M059J (cell line): Measurements from ENCODE around the gene SLC4A8. TPM values are rescaled to one million over a fixed set of nuclear protein-coding genes. Genes with fewer than 3 reads are reported as not detected.
"Not testable (repeated sequence)": the region's sequence is repeated elsewhere in the genome, so short reads cannot be mapped to it uniquely, and the experiment has no call there.

Experiments
- DNase-seq: peaks from one replicate; pipeline ENCODE4 v3.0.0-alpha.2; 2012; ENCODE audit warnings: low read depth
- total RNA-seq: library from RNA; depleted of rRNA; stranded (reverse); fragments of >200 nt; shearing (Covaris generic); gene quantifications from 2 replicates; pipeline ENCODE4 v1.2.3, GENCODE V29; 2014

The SLC4A8 gene
- total RNA-seq, 1 experiment from 2014 or later = 2.5 TPM

DNA sequence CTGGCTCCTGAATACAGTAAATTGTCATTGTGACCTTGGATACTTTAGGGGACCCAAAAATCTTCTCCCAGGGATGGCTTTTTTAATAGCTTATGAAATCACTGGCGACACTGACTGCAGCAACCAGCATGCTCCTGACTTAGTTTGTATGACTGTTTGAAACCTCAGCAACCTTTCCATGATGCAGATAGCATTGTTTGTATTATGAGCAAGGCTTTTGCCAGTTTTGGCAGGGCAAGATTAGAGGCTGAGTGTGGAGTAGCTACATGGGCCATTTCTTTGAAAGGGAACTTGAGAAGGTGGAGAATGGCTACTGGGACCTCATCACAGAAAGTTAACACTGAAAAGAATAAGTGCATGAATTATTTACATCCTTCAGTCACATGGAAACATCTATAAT, 50.9 kb downstream of the SLC4A8 start:
- no peak for DNase-seq

DNA sequence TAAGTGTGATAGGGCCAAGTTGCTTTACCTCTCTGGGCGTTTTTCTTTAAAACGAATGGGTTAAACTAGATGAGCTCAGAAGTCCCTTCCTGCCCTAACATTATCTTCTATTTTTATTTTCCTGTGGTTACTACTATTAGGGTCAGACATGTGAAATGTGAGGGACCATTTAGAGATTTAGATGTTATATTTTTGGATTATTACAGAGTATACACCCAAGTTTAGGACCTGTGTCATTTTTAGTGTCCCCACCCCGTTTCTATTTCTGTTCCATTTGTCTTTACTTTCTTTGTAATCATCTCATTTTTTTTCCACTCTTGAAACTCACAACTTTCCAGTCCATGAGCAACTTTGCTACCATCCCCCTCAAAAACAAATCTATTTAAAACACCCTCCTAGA, 56.3 kb downstream of the SLC4A8 start:
- DNase-seq = no peak

DNA sequence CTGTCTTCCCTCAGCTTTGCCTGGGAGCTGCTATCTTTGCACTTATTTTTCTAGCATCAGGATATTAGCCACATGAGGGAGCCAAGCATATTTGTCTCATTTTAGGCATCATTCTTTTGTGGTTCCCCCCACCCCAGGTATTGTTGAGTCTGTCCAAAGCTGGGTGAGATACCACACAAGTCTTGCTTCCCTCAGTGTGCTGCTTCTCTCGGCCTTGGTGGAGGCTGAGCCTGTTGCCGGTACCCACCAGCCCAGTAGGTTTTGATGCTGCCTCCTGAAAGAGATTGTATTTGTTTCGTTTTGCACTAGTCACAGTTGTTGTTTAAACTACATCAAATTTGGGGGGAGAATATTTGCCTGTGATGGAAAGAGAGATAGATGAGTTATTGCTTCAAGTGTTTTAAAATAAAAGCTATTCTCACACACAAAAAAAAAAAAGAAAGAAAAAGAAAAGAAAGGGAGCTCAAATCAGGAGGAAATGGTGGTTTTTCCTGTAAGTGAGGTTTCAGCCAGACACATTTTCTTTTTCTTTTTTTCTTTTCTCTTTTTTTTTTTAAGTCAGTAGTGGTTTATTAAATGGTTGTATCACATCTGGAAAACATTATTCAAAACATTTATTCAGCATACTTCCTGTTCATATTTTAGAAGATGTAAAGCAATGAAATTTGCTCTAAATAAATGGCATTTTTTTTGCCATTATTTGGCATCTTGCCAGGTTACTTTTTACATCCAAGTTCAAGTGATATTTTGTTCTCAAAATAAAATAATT, 58.5 kb downstream of the SLC4A8 start:
- no peak for DNase-seq

DNA sequence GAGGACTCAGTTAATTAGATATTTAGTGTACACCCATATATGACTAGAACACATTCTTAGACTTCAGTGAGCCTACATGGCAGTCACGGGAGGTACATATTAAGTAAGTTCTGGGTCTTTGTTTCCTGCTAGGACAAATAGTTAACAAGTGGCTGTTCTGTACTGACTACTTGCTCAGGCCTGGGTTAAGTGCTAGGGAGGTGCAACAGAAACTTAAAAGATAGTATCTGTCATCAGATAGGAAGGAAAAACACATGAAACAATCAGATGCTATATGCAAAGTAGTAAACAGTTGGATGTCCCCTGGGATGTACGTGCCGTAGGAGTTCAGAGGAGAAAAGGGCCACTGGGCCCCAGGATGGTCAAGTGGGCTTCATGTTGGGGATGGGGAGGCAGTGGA, 59.5 kb downstream of the SLC4A8 start:
- DNase-seq = no peak

DNA sequence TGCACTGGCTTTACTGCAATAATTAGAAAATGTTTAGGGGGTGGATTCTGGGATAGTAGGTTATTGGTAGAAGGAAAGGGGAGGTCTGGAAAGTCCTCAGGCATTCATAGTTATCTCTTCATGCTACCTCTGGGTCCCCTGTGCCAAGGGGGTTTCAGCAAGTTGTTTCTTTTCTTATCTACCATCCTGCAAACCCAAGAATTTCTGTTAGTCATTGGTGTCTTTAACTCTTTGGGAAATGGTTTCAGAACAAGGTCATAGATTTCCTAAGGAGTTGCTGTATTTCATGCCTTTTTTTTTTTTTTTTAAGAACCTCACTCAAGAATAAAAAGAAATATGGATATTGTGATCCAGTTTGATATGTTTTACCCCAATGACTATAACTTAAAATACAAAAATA, 63.6 kb downstream of the SLC4A8 start:
- DNase-seq = no peak

DNA sequence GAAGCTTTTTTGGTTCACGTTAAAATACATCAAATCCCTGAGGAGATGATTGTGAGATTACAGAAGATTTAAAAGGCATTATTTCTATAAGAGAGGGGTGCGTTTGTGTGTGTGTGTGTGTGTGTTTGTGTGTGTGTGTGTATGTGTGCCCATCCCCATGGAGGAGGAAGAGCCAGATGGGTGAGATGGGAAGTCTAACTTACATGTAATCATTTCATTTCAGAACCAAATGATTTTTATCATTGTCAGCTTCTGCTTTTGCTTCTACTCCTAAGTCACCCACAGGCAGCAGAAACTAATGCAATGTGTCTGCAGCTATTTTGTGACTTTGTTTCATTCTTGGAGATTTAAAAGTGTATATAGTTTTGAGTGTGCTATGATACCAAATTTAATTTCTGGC, 68.7 kb downstream of the SLC4A8 start:
- DNase-seq = no peak

DNA sequence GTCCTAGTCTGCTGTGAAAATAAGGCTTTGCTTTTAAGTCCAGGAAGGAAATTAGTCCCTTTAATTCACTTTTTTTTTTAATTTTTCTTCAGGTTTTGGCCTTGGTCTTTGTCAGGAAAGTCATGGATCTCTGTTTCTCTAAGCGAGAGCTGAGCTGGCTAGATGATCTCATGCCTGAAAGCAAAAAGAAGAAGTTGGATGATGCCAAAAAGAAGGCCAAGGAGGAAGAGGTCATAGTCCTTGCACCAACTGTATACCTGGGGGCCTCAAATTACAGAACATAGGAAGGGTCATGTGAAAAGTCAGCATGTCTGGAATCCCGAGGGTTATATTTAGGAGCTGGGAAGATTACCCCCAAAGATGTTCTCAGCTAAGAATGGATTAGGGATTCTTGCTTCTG, 72.3 kb downstream of the SLC4A8 start:
- no peak for DNase-seq

DNA sequence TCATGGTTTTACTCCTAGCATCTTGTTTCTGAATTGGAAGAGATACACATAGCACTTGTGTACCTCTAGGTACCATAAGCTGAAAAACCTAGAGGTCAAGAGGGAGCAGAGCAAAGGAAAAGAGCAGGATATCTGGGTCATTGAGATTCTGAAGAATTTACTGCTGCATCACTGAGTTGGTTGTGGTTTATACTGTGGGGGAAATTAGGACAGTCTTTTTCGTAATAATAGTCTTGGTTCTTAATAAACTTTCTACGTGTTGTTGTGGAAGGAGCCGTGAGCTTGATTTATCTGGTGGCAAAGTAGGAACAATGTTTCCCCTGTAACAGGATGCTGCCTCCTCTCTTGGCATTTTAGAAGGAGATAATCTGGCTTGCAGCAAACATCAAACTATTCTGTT, 80.2 kb downstream of the SLC4A8 start:
- no peak for DNase-seq

DNA sequence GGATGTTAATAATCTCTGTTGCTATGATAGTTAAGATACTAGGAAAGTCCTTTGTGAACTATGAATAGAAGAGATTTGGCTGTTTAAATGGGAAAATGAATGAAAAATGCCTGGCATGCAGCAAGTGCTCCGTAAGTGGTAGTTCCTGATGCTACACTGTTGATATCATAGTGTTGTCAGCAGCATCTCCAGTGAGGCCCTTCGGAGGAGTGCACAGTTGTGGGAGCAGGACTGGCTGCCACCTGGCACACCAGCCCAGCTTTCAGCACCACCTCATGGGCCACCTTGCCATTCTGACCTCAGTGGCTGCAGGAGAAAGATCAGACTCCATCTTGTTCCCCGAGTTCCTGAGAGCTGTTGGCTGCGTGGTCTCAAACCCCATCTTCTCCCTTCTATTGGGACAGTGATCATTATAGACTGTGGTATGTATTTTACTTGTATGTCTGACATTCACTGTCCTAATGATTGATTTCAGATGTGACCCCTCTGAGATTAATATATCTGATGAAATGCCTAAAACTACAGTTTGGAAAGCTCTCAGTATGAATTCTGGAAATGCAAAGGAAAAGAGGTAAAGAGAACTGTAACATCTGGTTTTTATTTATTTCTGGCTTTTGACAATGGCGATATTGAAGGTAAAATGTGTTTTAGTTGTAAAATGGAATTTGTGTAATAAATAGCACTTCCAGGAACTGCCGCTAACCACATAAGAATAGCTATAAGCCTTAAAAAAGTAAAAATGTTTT, 80.9 kb downstream of the SLC4A8 start:
- DNase-seq = no peak

DNA sequence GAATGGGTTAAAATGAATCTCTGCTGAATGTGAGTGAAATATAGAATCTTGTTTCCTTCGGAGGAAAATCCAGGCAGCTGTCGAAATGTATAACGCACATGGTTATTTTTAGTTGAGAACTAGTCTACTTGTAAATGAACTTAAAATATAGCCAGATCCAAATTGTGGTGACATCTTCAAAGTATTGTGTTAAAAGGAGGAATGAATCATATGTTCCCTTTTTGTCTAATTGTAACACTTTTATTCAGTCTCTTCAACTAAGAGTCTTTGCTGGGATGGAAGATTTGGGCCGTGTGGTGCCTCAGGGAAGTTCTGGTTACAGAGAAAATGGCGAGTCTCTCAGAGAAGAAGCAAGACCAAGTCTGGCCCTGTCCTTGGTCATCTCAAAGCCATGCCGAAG, 82.5 kb downstream of the SLC4A8 start:
- DNase-seq = no peak

DNA sequence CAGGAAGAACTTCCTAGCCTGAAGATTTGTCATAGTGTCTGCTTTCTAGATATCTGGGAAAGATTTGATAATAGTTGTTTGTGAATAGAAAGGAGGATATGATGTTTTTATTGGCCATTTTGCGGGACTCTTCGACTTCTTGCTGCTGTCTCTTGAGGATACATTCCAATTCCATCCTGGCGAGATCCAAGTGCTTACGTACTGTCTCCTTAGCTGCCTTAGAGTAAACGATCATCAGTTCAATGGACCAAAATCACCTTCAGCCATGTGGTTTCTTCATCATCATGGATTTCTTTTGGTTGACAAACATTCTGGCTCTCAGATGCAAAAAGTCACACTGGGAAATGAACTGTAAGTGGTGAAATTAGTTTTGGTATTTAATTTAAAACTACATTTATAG, 83.7 kb downstream of the SLC4A8 start:
- DNase-seq = no peak

DNA sequence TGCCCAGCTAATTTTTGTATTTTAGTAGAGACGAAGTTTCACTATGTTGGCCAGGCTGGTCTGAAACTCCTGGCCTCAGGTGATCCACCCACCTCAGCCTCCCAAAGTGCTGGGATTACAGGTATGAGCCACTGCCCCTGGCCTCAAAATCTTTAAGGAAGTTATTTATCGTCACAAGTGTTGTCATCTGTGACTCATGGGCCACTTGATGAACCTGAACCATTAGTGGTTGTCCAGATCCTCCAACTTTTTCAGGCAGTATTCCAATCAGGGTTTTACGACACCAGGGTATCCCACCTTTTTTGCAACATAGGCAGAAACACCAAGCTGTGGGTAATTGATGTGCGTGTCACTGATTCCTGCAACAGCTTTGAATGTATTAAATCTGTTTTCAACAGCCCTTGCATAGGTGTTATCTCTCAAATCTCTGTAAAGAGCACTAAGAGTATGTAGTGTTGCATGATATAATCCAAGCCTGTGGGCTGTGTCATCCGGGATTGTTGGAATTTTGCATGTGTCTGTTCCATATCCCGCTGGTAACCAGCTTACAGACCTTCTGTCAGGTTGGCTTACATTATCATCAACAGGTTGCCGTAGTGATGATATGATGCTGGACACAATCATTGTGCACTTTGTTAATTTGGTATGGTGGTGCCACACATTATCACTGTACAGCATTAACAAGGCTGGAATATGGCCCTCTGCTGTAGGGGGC, 87.1 kb downstream of the SLC4A8 start:
- DNase-seq = no peak

DNA sequence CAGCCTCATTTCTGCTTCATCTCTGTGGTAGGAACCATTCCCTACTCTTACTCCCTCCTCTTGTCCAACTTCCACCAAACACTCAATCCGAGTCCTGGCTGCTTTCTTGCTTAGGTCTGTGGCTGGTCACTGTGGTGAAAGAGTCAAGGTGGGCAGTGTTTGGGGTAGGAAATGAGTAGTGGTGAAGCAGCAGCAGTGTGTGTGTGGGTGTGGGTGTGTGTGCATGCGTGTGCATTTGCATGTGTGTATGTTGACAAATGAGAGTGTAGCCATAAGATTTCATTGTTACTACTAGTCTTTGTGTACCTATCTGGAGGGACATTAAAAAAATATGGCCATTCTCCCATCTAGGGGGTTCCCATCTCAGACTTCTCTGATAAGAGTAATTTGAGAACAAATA, 87.8 kb downstream of the SLC4A8 start:
- DNase-seq = no peak

DNA sequence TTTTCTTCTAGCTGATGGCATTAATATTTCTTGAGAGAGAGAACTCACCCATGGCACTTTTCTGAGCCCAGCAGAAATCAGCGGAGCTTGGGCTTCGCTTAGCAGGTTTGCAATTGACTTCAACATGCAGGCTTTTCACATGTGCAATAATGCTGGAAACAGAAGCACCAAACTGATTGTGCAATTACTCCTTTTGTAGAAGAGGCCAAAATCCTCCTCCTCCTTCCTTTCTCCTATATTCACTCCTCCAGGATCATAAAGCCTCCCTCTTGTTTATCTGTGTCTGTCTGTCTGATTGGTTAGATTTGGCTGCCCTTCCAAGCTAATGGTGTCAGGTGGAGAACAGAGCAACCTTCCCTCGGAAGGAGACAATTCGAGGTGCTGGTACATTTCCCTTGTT, 90.4 kb downstream of the SLC4A8 start:
- not testable (repeated sequence) for DNase-seq

DNA sequence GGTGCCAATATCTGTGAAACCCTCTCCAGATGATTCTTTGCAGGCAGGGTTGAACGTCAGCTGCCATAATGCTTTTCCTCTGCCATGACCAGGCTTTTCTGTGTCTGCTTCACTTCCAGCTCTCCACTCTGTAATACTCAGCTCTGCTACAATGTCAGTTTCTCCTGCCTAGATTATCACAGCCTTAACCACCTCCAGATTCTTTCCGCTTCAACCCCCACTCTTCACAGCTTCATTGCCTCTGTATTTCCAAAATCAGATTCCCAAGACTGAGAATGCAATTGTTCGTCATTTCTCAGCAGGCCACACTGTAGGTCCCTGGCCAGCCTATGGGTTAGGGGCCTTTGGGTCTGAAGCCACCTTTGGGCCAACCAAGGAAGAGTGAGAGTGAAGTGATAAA, 92.7 kb downstream of the SLC4A8 start:
- DNase-seq = no peak

DNA sequence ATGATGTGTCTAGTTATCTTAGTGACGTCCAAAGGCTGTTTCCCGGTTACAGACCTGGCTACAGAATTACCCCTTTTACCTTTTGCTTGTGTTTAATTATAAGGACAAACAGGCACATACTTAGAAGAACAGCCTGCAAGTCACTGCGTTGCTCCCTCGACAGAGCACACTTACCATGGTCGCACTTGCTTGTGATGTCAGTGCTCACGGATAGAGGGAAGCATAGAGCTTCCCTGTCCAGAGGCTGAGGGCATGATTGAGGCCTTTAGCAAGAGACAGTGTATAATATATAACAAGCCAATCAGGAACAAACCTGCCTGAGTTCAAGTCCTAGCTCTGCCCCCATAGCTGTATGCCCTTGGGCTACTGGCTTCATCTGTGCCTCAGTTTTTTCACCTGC, 93.2 kb downstream of the SLC4A8 start:
- DNase-seq = no peak

DNA sequence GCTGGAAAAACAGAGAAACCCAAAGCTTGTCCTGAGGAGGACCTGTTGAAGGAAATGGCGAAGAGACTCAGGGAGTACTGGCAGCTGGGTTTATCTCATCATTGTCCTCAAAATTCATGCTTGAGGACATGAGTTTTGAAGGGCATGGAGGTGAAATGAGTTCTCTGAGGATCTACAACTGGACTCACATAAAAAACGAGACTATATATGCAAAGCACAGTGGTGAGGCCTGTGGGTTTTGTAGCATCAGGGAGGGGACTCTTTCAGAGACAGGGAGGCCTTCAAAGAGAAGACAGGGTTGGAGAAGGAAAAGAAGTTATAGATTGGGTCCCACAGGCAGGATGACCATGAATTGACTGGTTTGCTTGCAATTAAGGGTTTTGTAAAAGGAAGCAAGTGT, 95.1 kb downstream of the SLC4A8 start:
- DNase-seq = no peak

DNA sequence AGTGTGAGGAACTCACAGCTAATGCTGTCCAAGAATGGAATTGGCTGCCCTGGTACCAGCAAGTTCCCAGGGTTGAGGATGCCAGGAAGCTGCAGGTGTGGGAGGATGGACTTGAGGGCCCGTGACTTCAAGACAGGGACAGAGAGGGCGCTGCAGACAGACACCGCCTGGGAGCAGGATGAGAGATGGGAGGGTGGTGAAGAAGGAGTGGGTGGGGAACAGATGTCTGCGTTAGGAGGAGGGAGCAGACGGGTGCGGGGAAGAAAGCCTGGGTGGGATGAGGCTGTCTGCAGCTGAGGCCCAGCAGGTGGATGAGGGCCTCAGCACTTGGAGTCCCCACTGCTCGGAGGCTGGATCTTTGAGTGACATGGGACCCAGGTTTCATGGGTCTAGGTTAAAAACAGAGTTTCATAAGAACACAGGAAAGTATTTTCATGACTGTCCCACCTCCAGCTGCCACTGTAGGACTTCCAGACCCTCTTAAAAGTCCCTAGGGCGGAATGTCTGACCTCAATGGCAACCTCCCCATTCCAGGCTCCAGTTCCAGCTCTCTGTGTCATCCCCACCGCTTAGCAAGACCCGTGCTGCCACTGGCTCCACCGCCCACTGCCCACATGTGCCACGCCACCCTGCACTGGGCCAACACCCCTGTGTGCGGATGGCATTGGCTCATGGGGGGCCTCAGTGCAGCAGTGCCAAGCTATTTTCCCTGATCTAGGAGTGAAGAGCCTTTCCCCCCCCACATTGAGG, 96.1 kb downstream of the SLC4A8 start:
- DNase-seq = no peak

DNA sequence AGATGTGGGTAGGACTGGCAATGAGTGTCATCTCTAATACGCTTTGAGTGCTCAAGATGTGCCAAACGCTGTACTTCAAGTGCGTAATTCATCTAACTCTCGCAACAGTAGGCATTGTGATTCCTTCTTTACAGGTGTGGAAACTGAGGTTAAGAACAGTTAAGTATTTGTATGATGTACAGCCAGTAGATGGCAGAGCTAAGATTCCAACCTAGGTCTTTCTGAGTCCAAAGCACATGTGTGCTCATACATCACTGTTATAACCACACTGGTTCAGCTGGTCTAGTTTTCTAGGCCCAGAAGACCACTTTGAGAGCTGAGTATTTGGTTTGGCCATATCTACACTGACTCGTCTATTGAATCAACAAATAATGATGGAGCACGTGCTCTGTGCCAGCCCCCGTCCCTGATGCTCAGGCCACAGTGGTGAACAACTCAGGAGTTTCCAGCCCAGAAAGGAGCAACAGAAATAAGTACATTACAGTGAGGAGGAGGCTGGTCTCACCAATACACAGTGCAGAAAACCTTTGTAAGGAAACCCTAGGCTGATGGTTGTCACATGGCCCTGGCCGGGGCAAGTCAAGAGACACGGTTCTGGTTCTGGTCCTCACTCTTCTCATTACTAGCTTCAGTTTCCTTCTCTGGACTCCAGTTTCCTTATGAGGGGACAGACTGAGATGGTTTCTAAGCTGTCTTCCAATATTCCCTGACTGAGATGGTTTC, 97.1 kb downstream of the SLC4A8 start:
- DNase-seq = no peak

DNA sequence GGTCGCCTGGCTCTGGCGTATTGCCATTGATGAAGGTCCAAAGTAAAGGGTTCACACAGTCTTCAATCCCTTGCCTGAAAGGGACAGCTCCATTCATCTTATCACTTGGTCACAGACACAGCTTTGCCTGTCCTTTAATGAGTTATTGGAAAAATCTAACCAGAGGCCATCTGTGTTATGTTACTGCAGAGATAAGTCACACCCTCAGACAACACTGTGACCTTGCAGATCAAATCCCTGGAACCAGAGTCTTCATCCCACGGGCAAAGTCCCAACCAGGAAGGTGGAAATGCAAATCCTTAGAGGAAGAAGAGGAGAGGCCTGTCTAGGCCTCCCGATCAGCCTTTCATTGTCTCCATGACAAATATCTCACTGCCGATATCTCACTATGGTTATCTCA, 98.1 kb downstream of the SLC4A8 start:
- DNase-seq = no peak

DNA sequence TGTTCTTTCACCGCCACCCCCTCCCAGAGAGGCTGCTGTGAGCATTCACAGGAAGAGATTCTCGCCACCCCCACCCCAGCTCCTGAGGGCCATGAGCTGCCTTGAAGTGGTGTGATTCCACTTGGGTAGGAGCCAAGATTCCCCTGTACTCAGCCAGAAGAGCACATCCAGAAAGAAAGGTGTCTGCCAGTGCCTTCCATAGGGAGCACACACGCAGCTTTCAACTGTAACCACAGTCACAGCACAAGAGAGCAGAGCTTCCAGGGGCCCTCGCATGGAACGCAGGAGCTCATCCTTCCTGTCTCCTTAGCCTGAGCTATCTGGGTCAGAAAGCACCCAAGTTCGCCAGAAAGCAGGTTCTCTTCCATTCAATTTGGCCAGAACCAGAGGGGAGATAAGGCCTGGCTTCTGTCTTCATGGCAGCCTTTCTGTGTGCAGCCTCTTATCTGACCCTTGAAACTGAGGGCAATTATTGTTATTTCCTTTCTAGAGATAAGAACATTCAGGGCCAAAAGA, 99.8 kb downstream of the SLC4A8 start:
- DNase-seq = no peak
